ENCODE data around the gene MYEF2. TPM values are rescaled to one million over a fixed set of nuclear protein-coding genes. Genes with fewer than 3 reads are reported as not detected.

The MYEF2 gene
- total and polyA plus RNA-seq, 5 donors, result 7.2 to 17.5 (median 11.4) TPM

DNA sequence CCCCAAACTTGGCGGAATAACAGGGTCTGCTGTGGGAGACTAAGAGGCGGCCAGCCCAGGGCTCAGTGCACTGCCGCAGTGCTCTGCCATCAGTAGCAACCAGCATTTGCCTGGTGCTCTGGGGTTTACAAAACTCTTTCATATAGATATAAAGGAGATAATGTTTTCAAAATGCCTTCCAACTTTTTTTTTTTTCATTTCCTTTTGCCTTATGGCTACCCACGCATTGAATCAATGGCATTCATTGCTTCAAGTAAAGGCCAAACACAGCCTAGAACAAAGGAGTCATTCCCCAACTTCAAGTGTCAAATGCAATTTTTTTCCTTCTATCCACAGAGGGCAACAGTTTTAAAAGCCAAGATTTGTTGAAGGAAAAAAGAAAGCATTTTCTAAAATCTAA lies 68.9 kb downstream of the MYEF2 start:
- H3K27ac ChIP-seq (ENCODE audit: low read length), result no peak overlapping the region
- ATAC-seq (no peak), DNase-seq (no peak)
- H3K27me3 ChIP-seq (ENCODE audit: control insufficient read depth, insufficient read depth), result peaks cover 4% of the 10 kb centered on the region
- no peak overlapping the region for H3K4me3 ChIP-seq (ENCODE audit: low read length)
- intact Hi-C loops (cut with DNase I), result no loop called here
- no peaks in the 10 kb centered on the region for H3K9me3 ChIP-seq (ENCODE audit: control insufficient read depth, low read length)
- 85% methylated on average over 4 of the region's 4 CpGs for WGBS
- H3K4me1 ChIP-seq (ENCODE audit: control insufficient read depth, insufficient read depth, low read length), result peaks cover 2% of the 10 kb centered on the region

DNA sequence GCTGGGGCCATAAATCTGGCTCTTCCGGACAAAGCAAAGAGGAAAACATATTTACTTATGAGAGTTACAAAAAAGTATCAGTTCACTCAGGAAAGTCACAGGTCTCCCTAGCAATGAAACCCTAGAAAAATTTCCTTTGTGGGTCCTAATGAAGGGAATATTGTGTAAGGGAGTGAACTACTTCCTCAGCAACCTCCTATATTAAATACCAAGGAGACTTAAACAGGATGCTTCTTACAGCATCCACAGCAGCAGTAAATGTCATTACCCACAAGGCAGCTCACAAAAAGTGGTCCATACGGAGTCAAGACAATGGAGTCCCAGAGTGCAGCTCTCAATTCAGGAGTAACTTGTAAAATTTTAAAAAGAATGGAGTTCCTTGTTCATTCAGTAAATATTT lies 72.2 kb downstream of the MYEF2 start:
- Histone ChIP-seq H3K4me3 (ENCODE audit: low read length) (no peak overlapping the region), H3K4me1 (ENCODE audit: control insufficient read depth, insufficient read depth, low read length) (peaks cover 2% of the 10 kb centered on the region), H3K27me3 (ENCODE audit: control insufficient read depth, insufficient read depth) (peaks cover 4% of the 10 kb centered on the region), H3K9me3 (ENCODE audit: control insufficient read depth, low read length) (no peaks in the 10 kb centered on the region), H3K27ac (ENCODE audit: low read length) (no peak overlapping the region)
- WGBS, result 56% methylated on average over 2 of the region's 2 CpGs
- ATAC-seq (no peak), DNase-seq (no peak)
- intact Hi-C loops (cut with DNase I), result no loop called here

DNA sequence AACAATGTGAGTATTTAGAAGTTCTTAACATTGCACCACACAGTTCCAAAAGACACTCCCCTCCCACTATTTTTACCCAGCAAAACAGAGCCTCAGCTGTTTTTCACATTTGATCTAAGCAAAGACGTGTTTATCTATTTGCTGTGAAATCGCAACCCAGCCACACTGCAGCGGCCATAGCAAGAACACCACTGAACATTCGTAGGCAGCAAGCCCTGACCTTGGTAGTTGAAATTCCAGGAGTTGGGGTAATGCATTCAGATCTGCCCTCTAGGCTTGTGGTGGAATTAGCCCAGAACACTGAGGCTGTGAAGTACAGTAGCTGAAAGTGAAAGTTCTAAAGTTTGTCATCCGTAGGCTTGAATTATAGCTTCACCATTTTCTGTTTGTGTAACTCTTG lies 74.4 kb downstream of the MYEF2 start:
- H3K27me3 ChIP-seq (ENCODE audit: control insufficient read depth, insufficient read depth), result peaks cover 4% of the 10 kb centered on the region
- WGBS, result 64% methylated on average over 5 of the region's 5 CpGs
- intact Hi-C loops (cut with DNase I), result no loop called here

DNA sequence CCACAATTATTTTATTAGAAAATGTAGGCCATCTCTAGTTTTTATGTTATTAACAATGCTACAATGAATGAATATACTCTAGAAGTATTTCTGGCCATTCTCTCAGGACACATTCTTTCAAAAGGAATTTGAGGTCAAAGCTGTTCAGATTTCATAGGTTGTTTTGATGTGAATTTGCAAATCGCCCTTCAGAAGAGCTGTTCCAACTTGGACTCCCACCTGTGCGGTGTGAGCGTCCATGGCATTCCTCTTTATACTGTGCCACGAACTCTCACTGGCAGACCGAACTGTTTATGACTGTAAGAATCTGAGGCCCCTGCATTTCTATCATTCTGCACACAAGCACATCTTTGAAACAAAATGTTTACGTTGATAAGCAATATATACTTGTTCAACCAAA lies 75.9 kb downstream of the MYEF2 start:
- no peak overlapping the region for H3K27ac ChIP-seq (ENCODE audit: low read length)
- WGBS, result 83% methylated on average over 6 of the region's 6 CpGs
- ATAC-seq (no peak), DNase-seq (no peak)
- no peaks in the 10 kb centered on the region for H3K9me3 ChIP-seq (ENCODE audit: control insufficient read depth, low read length)
- intact Hi-C loops (cut with DNase I), result no loop called here
- H3K4me1 ChIP-seq (ENCODE audit: control insufficient read depth, insufficient read depth, low read length), result no peaks in the 10 kb centered on the region
- H3K27me3 ChIP-seq (ENCODE audit: control insufficient read depth, insufficient read depth), result peaks cover 4% of the 10 kb centered on the region
- no peak overlapping the region for H3K4me3 ChIP-seq (ENCODE audit: low read length)

More for the DNA sequence above, 74.4 kb downstream of the MYEF2 start:
- ATAC-seq (no peak), DNase-seq (no peak)
- H3K9me3 ChIP-seq (ENCODE audit: control insufficient read depth, low read length), result no peaks in the 10 kb centered on the region
- peaks cover 2% of the 10 kb centered on the region for H3K4me1 ChIP-seq (ENCODE audit: control insufficient read depth, insufficient read depth, low read length)
- no peak overlapping the region for H3K27ac ChIP-seq (ENCODE audit: low read length)
- H3K4me3 ChIP-seq (ENCODE audit: low read length), result no peak overlapping the region

DNA sequence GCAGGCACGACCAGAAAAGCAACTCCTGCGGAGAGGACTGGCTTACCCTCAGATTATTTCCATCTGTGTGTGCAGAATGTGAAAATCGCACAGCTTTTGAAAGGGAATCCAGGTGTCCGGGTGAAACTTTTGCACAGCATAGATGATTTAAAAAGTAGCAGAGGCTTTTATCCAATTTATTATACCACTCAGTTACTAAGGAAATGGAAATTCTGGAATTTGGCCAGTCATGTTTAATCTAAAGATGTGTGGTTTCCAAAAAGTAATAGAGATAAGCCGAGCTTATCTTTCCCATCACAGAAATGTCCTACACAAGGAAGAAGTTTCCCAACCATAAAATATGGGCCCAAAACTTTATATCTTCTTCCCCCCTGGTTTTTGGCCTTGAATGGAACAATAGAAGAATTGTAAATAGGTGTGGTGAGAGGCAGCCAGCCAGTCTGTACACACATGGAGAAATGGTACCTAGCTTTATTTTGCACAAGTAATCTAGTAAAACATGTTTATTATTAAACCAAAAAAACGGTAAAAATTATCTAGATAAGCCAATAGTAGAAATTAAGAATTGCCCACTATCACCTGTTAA lies 76.6 kb downstream of the MYEF2 start:
- ATAC-seq (no peak), DNase-seq (no peak)
- H3K27ac ChIP-seq (ENCODE audit: low read length), result no peak overlapping the region
- H3K27me3 ChIP-seq (ENCODE audit: control insufficient read depth, insufficient read depth), result peaks cover 4% of the 10 kb centered on the region
- intact Hi-C loops (cut with DNase I), result no loop called here
- H3K4me3 ChIP-seq (ENCODE audit: low read length), result no peak overlapping the region
- H3K9me3 ChIP-seq (ENCODE audit: control insufficient read depth, low read length), result no peaks in the 10 kb centered on the region
- no peaks in the 10 kb centered on the region for H3K4me1 ChIP-seq (ENCODE audit: control insufficient read depth, insufficient read depth, low read length)
- WGBS, result 74% methylated on average over 6 of the region's 6 CpGs

DNA sequence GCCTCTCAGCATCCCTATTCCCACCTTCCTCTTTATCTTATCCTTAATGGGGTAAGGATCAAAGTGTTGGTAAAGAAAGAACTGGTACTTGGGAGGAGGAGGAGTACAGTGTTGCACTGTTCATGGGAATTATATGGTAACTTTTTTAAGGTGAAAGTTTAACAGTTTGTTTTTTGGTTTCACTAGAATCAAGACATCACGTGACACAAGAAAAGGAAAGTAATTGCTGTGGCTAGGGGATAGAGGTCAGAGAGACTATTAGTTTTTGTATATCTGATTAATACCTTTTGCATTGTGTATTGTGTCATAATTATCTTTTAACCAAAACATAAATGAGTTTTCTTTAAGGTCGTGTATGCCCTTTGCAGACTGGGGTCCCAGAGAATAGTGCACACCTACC lies 80.8 kb downstream of the MYEF2 start:
- Histone ChIP-seq H3K27ac (ENCODE audit: low read length) (no peak overlapping the region), H3K4me1 (ENCODE audit: control insufficient read depth, insufficient read depth, low read length) (no peaks in the 10 kb centered on the region), H3K27me3 (ENCODE audit: control insufficient read depth, insufficient read depth) (no peaks in the 10 kb centered on the region), H3K4me3 (ENCODE audit: low read length) (no peak overlapping the region), H3K9me3 (ENCODE audit: control insufficient read depth, low read length) (no peaks in the 10 kb centered on the region)
- DNase-seq, result no peak
- intact Hi-C loops (cut with DNase I), result no loop called here
- WGBS, result 64% methylated on average over 2 of the region's 2 CpGs
- ATAC-seq, result no peak

DNA sequence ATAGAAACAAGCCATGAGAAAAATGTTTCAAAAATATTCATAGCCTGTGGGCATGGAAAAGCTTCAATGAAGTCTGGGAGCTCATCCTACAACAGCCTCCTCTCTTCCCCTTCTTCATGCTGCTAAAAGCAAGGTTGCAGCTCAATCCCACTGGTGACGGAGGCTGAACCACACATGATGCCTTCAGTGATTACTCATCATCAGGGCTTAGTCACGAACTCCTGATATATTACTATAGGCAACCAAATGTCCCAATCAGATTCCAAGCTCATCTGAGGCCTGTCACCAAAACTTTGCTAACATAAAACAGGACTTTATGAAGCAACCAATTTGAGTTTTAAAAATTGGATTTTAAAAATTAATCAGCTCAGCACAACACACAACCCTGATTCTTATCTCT lies 81.3 kb downstream of the MYEF2 start:
- Histone ChIP-seq H3K27ac (ENCODE audit: low read length) (no peak overlapping the region), H3K4me3 (ENCODE audit: low read length) (no peak overlapping the region), H3K27me3 (ENCODE audit: control insufficient read depth, insufficient read depth) (no peaks in the 10 kb centered on the region), H3K9me3 (ENCODE audit: control insufficient read depth, low read length) (no peaks in the 10 kb centered on the region), H3K4me1 (ENCODE audit: control insufficient read depth, insufficient read depth, low read length) (no peaks in the 10 kb centered on the region)
- intact Hi-C loops (cut with DNase I), result no loop called here
- WGBS, result 71% methylated on average over 2 of the region's 2 CpGs
- no peak for ATAC-seq
- DNase-seq, result no peak

DNA sequence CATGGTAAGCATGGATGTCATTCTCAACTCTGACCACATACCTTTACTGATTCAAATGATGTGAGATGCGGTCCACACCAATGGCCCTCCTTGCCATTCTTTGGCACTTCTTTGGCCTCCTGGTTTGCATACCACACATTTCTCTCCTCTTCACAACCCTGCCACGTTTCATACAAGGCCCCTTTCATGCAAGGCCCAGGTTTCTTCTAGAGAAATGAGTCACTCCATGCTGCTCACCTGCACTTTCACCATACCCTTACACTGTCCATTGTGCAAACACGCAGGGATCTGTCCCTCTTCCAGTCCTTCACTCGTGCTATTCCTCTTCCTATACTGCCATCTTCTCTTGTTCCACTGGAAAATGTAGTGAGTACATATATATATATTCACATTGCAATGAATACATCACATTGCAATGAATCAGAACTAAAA lies 81.7 kb downstream of the MYEF2 start:
- intact Hi-C loops (cut with DNase I), result no loop called here
- no peak for ATAC-seq
- Histone ChIP-seq H3K27me3 (ENCODE audit: control insufficient read depth, insufficient read depth) (no peaks in the 10 kb centered on the region), H3K9me3 (ENCODE audit: control insufficient read depth, low read length) (no peaks in the 10 kb centered on the region), H3K4me1 (ENCODE audit: control insufficient read depth, insufficient read depth, low read length) (no peaks in the 10 kb centered on the region), H3K27ac (ENCODE audit: low read length) (no peak overlapping the region), H3K4me3 (ENCODE audit: low read length) (no peak overlapping the region)
- WGBS, result 74% methylated on average over 4 of the region's 4 CpGs
- no peak for DNase-seq

DNA sequence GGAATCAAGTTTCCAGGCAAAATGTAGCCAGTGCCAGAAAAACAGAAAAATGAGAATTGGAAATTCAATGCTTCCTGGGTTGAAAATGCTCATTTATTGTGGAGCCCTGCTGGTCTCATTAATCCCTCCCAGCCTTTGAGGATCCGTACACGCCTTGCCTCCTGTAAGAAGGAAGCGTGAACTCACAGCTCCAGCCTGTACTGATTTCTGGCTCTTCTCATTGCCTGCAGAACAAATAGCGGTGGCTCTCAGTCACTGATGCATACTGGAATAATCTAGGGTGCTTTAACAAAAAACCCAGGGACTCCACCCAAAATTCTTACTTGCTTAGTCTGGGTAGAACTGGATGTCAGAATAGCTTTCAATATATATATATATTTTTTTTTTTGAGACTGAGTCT lies 86.6 kb downstream of the MYEF2 start:
- Histone ChIP-seq H3K27me3 (ENCODE audit: control insufficient read depth, insufficient read depth) (no peaks in the 10 kb centered on the region), H3K27ac (ENCODE audit: low read length) (no peak overlapping the region), H3K4me3 (ENCODE audit: low read length) (no peak overlapping the region), H3K4me1 (ENCODE audit: control insufficient read depth, insufficient read depth, low read length) (no peaks in the 10 kb centered on the region), H3K9me3 (ENCODE audit: control insufficient read depth, low read length) (no peaks in the 10 kb centered on the region)
- 67% methylated on average over 4 of the region's 4 CpGs for WGBS
- DNase-seq, result no peak
- intact Hi-C loops (cut with DNase I), result no loop called here
- ATAC-seq, result no peak

DNA sequence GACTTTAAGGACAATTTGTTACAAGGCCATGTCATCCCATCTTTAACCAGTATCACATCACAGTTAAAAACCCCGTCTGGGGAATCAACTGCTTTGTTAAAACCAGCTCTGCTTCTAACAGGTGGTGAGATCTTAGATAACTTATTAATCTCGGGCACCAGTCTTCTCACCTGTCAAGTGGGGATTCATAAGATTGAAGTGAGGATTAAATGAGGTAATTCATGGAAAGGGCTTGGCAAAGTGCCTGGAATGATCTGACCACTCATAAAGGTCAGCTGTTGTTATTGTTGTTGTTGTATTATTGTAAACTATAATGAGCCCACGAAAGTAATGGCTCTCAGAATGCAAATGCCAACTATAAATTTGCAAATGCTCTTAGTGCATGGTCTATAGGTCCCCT lies 87.4 kb downstream of the MYEF2 start:
- ATAC-seq, result no peak

DNA sequence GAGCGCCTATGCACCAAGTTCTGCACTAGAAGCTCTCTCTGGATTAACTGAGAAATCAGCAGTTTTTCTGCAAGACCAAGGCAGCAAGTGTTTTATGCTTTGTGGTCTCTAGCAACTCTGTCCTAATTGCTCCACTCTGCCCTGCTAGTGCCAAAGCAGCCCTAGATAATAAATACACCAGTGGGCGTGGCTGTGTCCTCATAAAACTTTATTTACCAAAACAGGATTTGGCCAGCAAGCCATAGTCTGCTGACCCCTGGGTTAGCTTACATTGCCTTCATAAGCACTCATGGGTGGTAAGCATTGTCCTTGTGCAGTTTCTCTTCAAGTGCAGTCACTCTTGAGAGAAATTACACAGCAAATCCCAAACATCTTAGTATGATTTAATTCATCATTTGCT lies 88.0 kb downstream of the MYEF2 start:
- no peak overlapping the region for H3K27ac ChIP-seq (ENCODE audit: low read length)
- no peaks in the 10 kb centered on the region for H3K9me3 ChIP-seq (ENCODE audit: control insufficient read depth, low read length)
- 80% methylated on average over 2 of the region's 2 CpGs for WGBS
- H3K4me3 ChIP-seq (ENCODE audit: low read length), result no peak overlapping the region
- no peaks in the 10 kb centered on the region for H3K27me3 ChIP-seq (ENCODE audit: control insufficient read depth, insufficient read depth)
- no peak for ATAC-seq
- intact Hi-C loops (cut with DNase I), result no loop called here
- H3K4me1 ChIP-seq (ENCODE audit: control insufficient read depth, insufficient read depth, low read length), result no peaks in the 10 kb centered on the region
- no peak for DNase-seq

More for the DNA sequence above, 87.4 kb downstream of the MYEF2 start:
- no peak overlapping the region for H3K27ac ChIP-seq (ENCODE audit: low read length)
- no peaks in the 10 kb centered on the region for H3K4me1 ChIP-seq (ENCODE audit: control insufficient read depth, insufficient read depth, low read length)
- H3K27me3 ChIP-seq (ENCODE audit: control insufficient read depth, insufficient read depth), result no peaks in the 10 kb centered on the region
- DNase-seq, result no peak
- H3K4me3 ChIP-seq (ENCODE audit: low read length), result no peak overlapping the region
- intact Hi-C loops (cut with DNase I), result no loop called here
- no peaks in the 10 kb centered on the region for H3K9me3 ChIP-seq (ENCODE audit: control insufficient read depth, low read length)
- WGBS, result 47% methylated on average over 3 of the region's 3 CpGs

DNA sequence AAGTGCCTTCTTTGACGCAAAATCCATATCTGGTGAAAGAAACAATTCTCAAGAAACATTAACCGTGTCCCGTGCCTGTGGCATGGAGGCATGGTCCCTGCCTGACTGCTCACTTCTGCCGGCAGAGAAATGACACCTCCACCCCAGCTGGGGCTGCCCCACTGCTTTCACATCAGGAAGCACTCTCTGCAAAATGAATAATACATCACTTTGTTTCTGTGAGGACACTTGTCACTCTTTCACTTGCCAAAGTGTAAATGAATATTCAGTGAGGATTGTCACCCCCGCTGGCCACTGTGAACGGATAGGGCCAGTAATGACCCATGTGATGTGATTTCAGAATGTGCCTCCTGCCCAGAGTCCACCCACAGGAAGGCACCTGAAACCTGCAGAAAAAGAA lies 88.4 kb downstream of the MYEF2 start:
- no peak for ATAC-seq
- Histone ChIP-seq H3K9me3 (ENCODE audit: control insufficient read depth, low read length) (no peaks in the 10 kb centered on the region), H3K27me3 (ENCODE audit: control insufficient read depth, insufficient read depth) (no peaks in the 10 kb centered on the region), H3K27ac (ENCODE audit: low read length) (no peak overlapping the region), H3K4me3 (ENCODE audit: low read length) (no peak overlapping the region), H3K4me1 (ENCODE audit: control insufficient read depth, insufficient read depth, low read length) (no peaks in the 10 kb centered on the region)
- 57% methylated on average over 6 of the region's 6 CpGs for WGBS
- DNase-seq, result no peak
- intact Hi-C loops (cut with DNase I), result no loop called here
